ENCODE data around the gene MYO10.

DNA sequence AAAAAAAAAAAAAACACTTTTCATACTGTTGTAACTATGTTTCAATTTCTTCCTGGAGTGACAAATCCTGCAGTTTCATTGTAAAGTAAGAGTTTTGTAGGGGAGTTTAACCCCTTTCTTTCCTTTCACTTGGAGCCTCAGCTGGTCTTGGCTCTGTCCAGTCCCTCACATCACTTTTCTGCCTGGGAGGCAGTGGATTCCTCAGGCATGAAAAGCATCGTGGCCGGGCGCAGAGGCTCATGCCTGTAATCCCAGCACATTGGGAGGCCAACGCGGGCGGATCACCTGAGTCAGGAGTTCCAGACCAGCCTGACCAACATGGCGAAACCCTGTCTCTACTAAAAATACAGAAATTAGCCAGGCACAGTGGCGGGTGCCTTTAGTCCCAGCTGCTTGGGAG lies 45.6 kb upstream of the MYO10 start:
- TF ChIP-seq TARDBP (IDR thresholded peaks at IDR 0.05) = no peak
- no peak for TF ChIP-seq FOXM1 (IDR thresholded peaks at IDR 0.05; ENCODE audit: borderline replicate concordance)
- no peak for TF ChIP-seq ELF4 (IDR thresholded peaks at IDR 0.05)
- no peak for TF ChIP-seq NFRKB (IDR thresholded peaks at IDR 0.05)
- no peak for TF ChIP-seq PKNOX1 (IDR thresholded peaks at IDR 0.05)
- TF ChIP-seq HDGF (IDR thresholded peaks at IDR 0.05; ENCODE audit: borderline replicate concordance) = no peak
- no peak for TF ChIP-seq L3MBTL2 (conservative IDR thresholded peaks at IDR 0.05)
- TF ChIP-seq BHLHE40 (IDR thresholded peaks at IDR 0.05; ENCODE audit: borderline replicate concordance) = no peak
- no peak for TF ChIP-seq FOXA1 (IDR thresholded peaks at IDR 0.05)
- TF ChIP-seq ZNF384 (IDR thresholded peaks at IDR 0.05) = no peak
- TF ChIP-seq SP1 (IDR thresholded peaks at IDR 0.05) = no peak
- no peak for TF ChIP-seq SUZ12 (IDR thresholded peaks at IDR 0.05)
- TF ChIP-seq LEF1 (IDR thresholded peaks at IDR 0.05; ENCODE audit: borderline replicate concordance) = no peak
